Astrocyte (in vitro differentiated cells and primary cell): Measurements from ENCODE around the gene VIP.

Experiments used
- EZH2 ChIP-seq: IDR thresholded peaks from 2 replicates; pipeline ENCODE4 v1.6.1; 2012; ENCODE audit warnings: mild to moderate bottlenecking, low read length, inconsistent platforms; ENCODE audit not compliant: insufficient read depth
- TF ChIP-seq, protein P1 (sequence below): IDR thresholded peaks from 2 replicates; pipeline ENCODE4 v1.5.1; 2011; ENCODE audit warnings: low read depth, mild to moderate bottlenecking, inconsistent platforms, low read length, moderate library complexity; ENCODE audit not compliant: insufficient read depth

DNA sequence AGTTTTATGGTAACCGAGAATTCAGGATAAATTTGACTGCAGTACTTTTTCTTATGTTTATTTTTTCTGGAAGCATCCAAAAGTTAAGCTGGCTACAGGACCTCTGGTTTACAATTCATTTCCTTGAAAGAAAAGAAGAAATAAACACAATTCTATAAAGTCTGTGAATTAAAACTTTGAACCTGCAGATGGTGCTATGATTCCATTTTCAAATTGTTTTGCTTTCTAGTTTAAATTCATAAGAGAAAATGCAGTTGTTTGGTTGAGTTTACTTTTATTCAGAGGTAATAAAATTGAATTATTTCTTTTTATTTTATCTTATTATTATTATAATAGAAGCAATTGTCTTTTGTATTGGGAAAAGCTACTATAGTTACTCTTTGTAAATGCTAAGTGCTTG is 1.8 kb upstream of the VIP start:
- TF ChIP-seq, protein P1, sequence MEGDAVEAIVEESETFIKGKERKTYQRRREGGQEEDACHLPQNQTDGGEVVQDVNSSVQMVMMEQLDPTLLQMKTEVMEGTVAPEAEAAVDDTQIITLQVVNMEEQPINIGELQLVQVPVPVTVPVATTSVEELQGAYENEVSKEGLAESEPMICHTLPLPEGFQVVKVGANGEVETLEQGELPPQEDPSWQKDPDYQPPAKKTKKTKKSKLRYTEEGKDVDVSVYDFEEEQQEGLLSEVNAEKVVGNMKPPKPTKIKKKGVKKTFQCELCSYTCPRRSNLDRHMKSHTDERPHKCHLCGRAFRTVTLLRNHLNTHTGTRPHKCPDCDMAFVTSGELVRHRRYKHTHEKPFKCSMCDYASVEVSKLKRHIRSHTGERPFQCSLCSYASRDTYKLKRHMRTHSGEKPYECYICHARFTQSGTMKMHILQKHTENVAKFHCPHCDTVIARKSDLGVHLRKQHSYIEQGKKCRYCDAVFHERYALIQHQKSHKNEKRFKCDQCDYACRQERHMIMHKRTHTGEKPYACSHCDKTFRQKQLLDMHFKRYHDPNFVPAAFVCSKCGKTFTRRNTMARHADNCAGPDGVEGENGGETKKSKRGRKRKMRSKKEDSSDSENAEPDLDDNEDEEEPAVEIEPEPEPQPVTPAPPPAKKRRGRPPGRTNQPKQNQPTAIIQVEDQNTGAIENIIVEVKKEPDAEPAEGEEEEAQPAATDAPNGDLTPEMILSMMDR, result no peak
- TF ChIP-seq EZH2, result no peak
